Suprapubic skin (tissue), 4 donors: ENCODE data around the gene MMAB. TPM values are rescaled to one million over a fixed set of nuclear protein-coding genes. Genes with fewer than 3 reads are reported as not detected.
A peak's percentile ranks its signal among the peaks of the same experiment; 100 is the strongest.

Experiments used
- DNase-seq, 2 donors: peaks; one replicate each; pipeline ENCODE4 v3.0.0-alpha.2; 2019; ENCODE audit warnings: low spot score in 2 of 2
- H3K27ac ChIP-seq: fragments of 200-600 bp; sonication (generic); one replicate; pipeline ENCODE4 v1.5.1; 2019
- H3K27me3 ChIP-seq: fragments of 200-600 bp; sonication (generic); one replicate; pipeline ENCODE4 v1.5.1; 2019
- H3K36me3 ChIP-seq: fragments of 200-600 bp; sonication (generic); one replicate; pipeline ENCODE4 v1.5.1; 2019
- H3K4me1 ChIP-seq: fragments of 200-600 bp; sonication (generic); one replicate; pipeline ENCODE4 v1.5.1; 2019
- H3K4me3 ChIP-seq: fragments of 200-600 bp; sonication (generic); one replicate; pipeline ENCODE4 v1.5.1; 2019; ENCODE audit warnings: mild to moderate bottlenecking
- H3K9me3 ChIP-seq: fragments of 200-600 bp; sonication (generic); one replicate; pipeline ENCODE4 v1.5.1; 2019
- CTCF ChIP-seq, 2 donors: fragments of 200-600 bp in 1 of 2; fragments of 450-650 bp in 1 of 2; sonication (generic) in 1 of 2; IDR thresholded peaks; one replicate each; pipeline ENCODE4 v1.5.1; 2016 to 2019; ENCODE audit warnings: antibody characterized with exemption in 2 of 2, mild to moderate bottlenecking in 1 of 2, moderate library complexity in 1 of 2
- EP300 ChIP-seq: sonication (generic); formaldehyde crosslinking; IDR thresholded peaks from one replicate; pipeline ENCODE4 v1.6.1; 2017; ENCODE audit warnings: antibody characterized with exemption
- POLR2A ChIP-seq, 2 donors: fragments of 450-650 bp; IDR thresholded peaks; one replicate each; pipeline ENCODE4 v1.6.1; 2017; ENCODE audit warnings: antibody characterized with exemption in 2 of 2, mild to moderate bottlenecking in 2 of 2, moderate library complexity in 2 of 2
- POLR2AphosphoS5 ChIP-seq, 3 donors: sonication (generic); formaldehyde crosslinking; IDR thresholded peaks; one replicate each; pipeline ENCODE4 v1.6.1; 2017; ENCODE audit warnings: antibody characterized with exemption in 3 of 3
- WGBS: methylation state at CpG from one replicate; pipeline ENCODE4 v1.1.5; 2018; 5-methylcytosine and 5-hydroxymethylcytosine counted together
- total RNA-seq, 4 donors: library from RNA; depleted of rRNA; stranded (reverse); fragments of >200 nt; gene quantifications; one replicate each; pipeline ENCODE4 v1.1.0, GENCODE V29; 2016

Gene MMAB
- total RNA-seq, 4 donors from 2014 or later = 17.1 to 37.2 (median 24.5) TPM

DNA sequence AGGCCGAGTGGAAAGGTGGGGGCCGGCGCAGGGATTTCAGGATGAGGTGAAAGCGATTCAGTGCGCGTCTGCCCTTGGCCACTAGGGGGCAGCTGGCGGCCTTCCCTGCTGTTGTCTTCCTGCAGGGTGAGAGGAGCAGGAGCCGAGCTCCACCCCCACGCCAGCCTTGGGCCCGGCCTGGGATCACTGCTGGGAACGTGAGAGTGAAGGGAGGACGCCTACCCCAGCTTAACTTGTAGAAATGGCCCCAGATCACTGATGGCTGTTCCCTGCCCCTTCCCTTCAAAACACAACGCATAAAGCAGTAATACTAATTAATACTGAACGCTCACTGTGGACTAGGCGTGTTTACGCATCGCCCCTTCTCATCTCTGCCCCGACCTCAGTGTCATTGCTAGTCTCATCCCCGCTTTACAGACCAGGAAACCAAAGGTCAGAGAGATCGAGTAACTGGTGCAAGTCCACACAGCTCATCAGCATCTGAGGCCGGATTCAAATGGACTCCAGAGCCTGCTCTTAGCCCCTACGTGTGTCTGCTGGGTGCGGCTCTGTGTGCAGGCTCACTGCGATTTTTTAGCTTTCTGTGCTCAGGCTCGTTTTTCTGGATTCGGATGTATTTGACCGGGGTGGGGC is 24.6 kb upstream of the MMAB start:
- H3K9me3 ChIP-seq = no peaks in the 10 kb centered on the region
- no peak overlapping the region for H3K27ac ChIP-seq
- no peak for TF ChIP-seq EP300
- TF ChIP-seq POLR2AphosphoS5 (IDR thresholded peaks at IDR 0.05) = no peak
- TF ChIP-seq CTCF (IDR thresholded peaks at IDR 0.05) = peak; percentile 91 to 98
- no peaks in the 10 kb centered on the region for H3K27me3 ChIP-seq
- H3K4me1 ChIP-seq = peaks cover 9% of the 10 kb centered on the region
- peaks cover 32% of the 10 kb centered on the region for H3K36me3 ChIP-seq
- 54% methylated on average over 19 of the region's 27 CpGs for WGBS
- no peak overlapping the region for H3K4me3 ChIP-seq
- peak; percentile 91 to 94 for DNase-seq

- H3K36me3 ChIP-seq = peaks cover 36% of the 10 kb centered on the region
- no peaks in the 10 kb centered on the region for H3K9me3 ChIP-seq
- no peak overlapping the region for H3K4me3 ChIP-seq
- no peak for DNase-seq
- H3K27me3 ChIP-seq = no peaks in the 10 kb centered on the region
- WGBS = 42% methylated on average over 11 of the region's 11 CpGs
- H3K4me1 ChIP-seq = peaks cover 9% of the 10 kb centered on the region
- no peak overlapping the region for H3K27ac ChIP-seq
- TF ChIP-seq POLR2A (IDR thresholded peaks at IDR 0.05) (no peak), EP300 (no peak), POLR2AphosphoS5 (IDR thresholded peaks at IDR 0.05) (no peak), CTCF (IDR thresholded peaks at IDR 0.05) (no peak)
Observed at GRCh38 chr12:109597414-109597794, 24.1 kb upstream of the MMAB start.

- H3K27me3 ChIP-seq = no peaks in the 10 kb centered on the region
- DNase-seq = no peak
- no peak overlapping the region for H3K27ac ChIP-seq
- no peak overlapping the region for H3K4me3 ChIP-seq
- no peaks in the 10 kb centered on the region for H3K9me3 ChIP-seq
- WGBS = 90% methylated on average over 19 of the region's 24 CpGs
- TF ChIP-seq POLR2AphosphoS5 (IDR thresholded peaks at IDR 0.05) (no peak), POLR2A (IDR thresholded peaks at IDR 0.05) (no peak), CTCF (IDR thresholded peaks at IDR 0.05) (no peak)
- peaks cover 44% of the 10 kb centered on the region for H3K36me3 ChIP-seq
- peaks cover 9% of the 10 kb centered on the region for H3K4me1 ChIP-seq
Observed at GRCh38 chr12:109596418-109597244, 23.3 kb upstream of the MMAB start.

GRCh38 chr12:109595321-109595902 is 22.1 kb upstream of the MMAB start:
- DNase-seq = no peak
- 70% methylated on average over 10 of the region's 10 CpGs for WGBS
- TF ChIP-seq CTCF (IDR thresholded peaks at IDR 0.05) (no peak), POLR2A (IDR thresholded peaks at IDR 0.05) (no peak), POLR2AphosphoS5 (IDR thresholded peaks at IDR 0.05) (no peak), EP300 (no peak)
- Histone ChIP-seq H3K27me3 (no peaks in the 10 kb centered on the region), H3K4me1 (peaks cover 9% of the 10 kb centered on the region), H3K9me3 (no peaks in the 10 kb centered on the region), H3K27ac (no peak overlapping the region), H3K4me3 (no peak overlapping the region), H3K36me3 (peaks cover 56% of the 10 kb centered on the region)
